ENCODE data around the gene CCDC81. TPM values are rescaled to one million over a fixed set of nuclear protein-coding genes. Genes with fewer than 3 reads are reported as not detected.

The CCDC81 gene
- total and polyA plus RNA-seq, 9 of the 15 experiments (the other 6 are each of a cell fraction or from before 2014, with no cell fraction given), result 0.16 to 1.0 (median 0.41) TPM

DNA sequence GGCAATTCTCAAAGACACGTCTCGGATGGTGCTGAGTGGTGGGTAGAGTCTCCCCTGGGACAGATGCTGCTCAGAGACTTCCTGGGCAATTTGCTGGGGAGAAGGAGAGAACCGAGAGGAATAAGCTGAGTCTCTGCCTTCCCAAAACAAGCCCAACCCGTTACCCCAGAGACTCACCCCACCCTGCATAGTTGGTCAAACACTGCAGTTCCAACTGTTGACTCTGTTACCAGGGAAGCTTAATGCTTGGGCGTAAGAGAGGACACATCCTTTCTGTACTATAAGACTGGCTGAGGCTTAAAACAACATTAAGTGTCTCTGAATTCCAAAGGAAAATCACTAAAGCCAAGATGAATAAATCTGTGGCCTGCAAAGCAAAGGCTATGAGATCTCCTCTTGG is 68.1 kb downstream of the CCDC81 start (continued):
- TF ChIP-seq FOXM1 (IDR thresholded peaks at IDR 0.05; ENCODE audit: low read depth) (no peak), FOXM1 (CRISPR knock-in tag; IDR thresholded peaks at IDR 0.05; ENCODE audit: low read depth) (no peak)
- TF ChIP-seq, protein P1, sequence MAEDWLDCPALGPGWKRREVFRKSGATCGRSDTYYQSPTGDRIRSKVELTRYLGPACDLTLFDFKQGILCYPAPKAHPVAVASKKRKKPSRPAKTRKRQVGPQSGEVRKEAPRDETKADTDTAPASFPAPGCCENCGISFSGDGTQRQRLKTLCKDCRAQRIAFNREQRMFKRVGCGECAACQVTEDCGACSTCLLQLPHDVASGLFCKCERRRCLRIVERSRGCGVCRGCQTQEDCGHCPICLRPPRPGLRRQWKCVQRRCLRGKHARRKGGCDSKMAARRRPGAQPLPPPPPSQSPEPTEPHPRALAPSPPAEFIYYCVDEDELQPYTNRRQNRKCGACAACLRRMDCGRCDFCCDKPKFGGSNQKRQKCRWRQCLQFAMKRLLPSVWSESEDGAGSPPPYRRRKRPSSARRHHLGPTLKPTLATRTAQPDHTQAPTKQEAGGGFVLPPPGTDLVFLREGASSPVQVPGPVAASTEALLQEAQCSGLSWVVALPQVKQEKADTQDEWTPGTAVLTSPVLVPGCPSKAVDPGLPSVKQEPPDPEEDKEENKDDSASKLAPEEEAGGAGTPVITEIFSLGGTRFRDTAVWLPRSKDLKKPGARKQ (CRISPR knock-in tag; IDR thresholded peaks at IDR 0.05), result no peak

DNA sequence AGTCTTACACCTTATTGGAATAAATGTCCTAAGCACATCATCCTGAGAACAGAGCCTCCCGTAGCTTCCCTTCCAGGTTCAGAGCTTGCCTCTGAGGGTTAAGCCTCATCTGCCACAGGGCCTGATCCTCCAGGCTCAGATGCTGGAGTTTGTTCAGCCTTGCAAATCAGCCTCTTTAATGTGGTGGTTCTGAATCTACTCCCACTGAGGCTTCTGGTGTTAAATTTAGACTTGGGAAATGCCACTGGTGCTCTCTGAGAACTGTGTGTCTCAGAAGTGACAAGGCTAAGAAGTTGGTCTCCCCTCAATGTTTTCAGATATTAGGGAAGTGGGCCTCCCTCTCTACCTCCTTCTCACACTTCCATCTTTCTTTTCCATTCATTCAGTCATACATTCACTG is 68.7 kb downstream of the CCDC81 start:
- DNase-seq (ENCODE audit: extremely low read depth in 1 of 4, low spot score in 3 of 4), result no peak
- intact Hi-C loops (cut with micrococcal nuclease) (no loop called here), in situ Hi-C loops (cut with MboI) (no loop called here)
- H3K9me3 ChIP-seq (replicated peaks; ENCODE audit: control insufficient read depth, insufficient read depth, low read depth, low read length), result no peaks in the 10 kb centered on the region
- H4K20me1 ChIP-seq (replicated peaks; ENCODE audit: control insufficient read depth, insufficient read depth, low read length), result no peaks in the 10 kb centered on the region
- CTCF ChIA-PET (ENCODE audit: low intra/inter-chr PET ratio), result no interaction called here
- POLR2A ChIA-PET, result no interaction called here
- FAIRE-seq, result no peak
- H3K9me1 ChIP-seq (ENCODE audit: control insufficient read depth, insufficient read depth, low read length), result no peaks in the 10 kb centered on the region
- WGBS (ENCODE audit: insufficient coverage, low coverage, missing lambda C conversion rate), result 0% methylated on average over 1 of the region's 1 CpG
- no peak overlapping the region for H3K27ac ChIP-seq (ENCODE audit: extremely low read depth, low read depth, low read length)
- BruUV-seq (replicated peaks), result no TSS peak
- no peaks in the 10 kb centered on the region for H3K27me3 ChIP-seq (ENCODE audit: control insufficient read depth in 2 of 2, insufficient read depth in 2 of 2, low read length in 2 of 2)
- no peaks in the 10 kb centered on the region for H3K36me3 ChIP-seq (ENCODE audit: control insufficient read depth, insufficient read depth, low read length)
- H3K4me3 ChIP-seq, result no peak overlapping the region
- H3K4me1 ChIP-seq (replicated peaks in 1 of 2; ENCODE audit: control insufficient read depth in 2 of 2, insufficient read depth in 2 of 2, low read length in 2 of 2), result peaks cover 0 to 4% of the 10 kb centered on the region in 2 experiments; a peak in 2 of 5 replicates
- no peaks in the 10 kb centered on the region for H3K79me2 ChIP-seq (ENCODE audit: control insufficient read depth, insufficient read depth, low read length)
- H3K4me2 ChIP-seq (ENCODE audit: insufficient read depth, low read length), result no peak overlapping the region
- no peak overlapping the region for H2AFZ ChIP-seq (ENCODE audit: low read depth, low read length)
- ATAC-seq, result no peak
- TF ChIP-seq BRD9 (IDR thresholded peaks at IDR 0.05; ENCODE audit: low read depth, partially characterized antibody) (no peak), MAFK (IDR thresholded peaks at IDR 0.05; ENCODE audit: low read length) (no peak), ZNF79 (CRISPR knock-in tag; IDR thresholded peaks at IDR 0.05; ENCODE audit: low read depth) (no peak), RBM14 (IDR thresholded peaks at IDR 0.05; ENCODE audit: borderline replicate concordance, insufficient read depth, low read depth, low read length) (no peak)
- no peak overlapping the region for H3K9ac ChIP-seq (ENCODE audit: insufficient read depth in 1 of 2, low read depth in 2 of 2, low read length in 2 of 2)
